ENCODE results near the gene TTLL11.

GRCh38 chr9:121780177-121781040, 312.7 kb downstream of the TTLL11 start:
- TF ChIP-seq CTCF (IDR thresholded peaks at IDR 0.05) (no peak), POLR2A (IDR thresholded peaks at IDR 0.05) (no peak)

Data from gastroesophageal sphincter (tissue), 3 donors.